HG02970 (cell line): ENCODE data around the gene DNAH17.

Experiments
- ATAC-seq: cut with Tn5 transposase; IDR thresholded peaks from one replicate; pipeline ENCODE4 v1.9.1; 2021; ENCODE audit warnings: mild to moderate bottlenecking, moderate library complexity, moderate number of reproducible peaks; ENCODE audit not compliant: unreplicated experiment, low FRiP score

The DNAH17 gene

DNA sequence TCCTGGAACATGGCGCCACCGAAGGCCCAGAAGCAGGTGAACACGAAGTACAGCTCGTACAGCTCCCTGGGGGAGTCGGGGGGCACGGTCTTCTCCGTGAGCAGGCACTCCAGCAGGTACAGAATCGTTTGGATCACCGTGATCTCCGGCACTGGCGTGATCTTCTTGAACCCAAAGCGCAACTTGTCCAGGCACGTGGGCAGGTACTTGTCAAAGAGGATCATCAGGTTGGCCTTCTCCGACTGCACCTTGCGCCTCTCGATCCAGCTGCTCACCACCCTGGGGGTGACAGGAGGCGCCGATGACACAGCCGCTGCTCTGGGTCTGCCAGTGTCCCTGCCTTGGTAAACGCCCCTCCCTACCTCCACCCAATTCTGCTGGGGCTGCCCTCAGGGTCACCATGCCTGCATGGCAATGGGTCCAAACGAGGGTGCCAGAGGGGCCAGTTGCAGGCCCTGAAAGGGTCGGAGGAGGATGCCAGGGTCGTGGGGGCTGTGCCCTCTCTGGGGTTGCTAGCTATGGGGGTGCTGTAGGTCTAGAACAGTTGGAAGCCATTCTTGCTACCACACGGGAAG is 90.9 kb downstream of the DNAH17 start:
- no peak for ATAC-seq

DNA sequence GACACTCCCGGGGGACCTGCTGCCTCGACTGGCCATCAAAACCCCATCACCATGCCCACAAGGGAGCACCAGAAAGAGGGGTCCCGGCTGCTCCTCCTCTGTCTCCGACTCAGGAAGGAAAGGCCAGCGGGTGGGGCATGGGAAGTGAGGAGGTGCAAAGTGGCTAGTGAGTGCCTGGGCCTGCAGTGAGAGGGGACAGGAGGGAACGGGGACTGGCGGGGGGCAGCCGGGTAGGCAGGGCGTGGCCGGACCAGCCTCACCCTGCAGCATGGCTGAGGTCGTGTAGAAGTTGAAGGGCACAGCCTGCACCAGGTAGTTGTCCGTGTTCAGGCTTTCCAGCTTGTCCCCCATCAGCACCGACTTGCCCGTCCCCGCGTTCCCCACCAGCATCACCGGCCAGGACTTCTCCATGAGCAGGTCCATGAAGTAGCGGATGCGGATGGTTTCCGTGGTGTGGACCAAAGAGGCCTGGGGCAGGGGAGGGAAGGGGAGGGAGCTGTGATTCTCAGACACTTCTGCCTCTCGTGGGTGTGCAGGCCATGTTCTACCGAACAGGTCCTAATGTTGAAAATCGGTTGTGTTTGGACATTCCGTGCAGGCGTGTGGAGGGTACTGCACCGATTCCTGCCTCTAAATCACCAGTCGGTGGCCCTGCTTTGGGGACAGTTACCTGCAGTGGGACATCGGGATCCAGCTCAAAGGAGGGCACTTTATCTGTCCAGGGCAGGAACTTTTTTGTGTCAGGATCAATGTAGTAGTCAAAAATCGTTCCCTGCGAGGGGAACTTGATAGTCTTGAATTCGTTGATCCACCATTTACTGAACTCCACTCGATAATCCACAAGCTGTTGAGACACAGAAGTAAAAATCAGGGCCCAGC is 91.7 kb downstream of the DNAH17 start:
- ATAC-seq: no peak

DNA sequence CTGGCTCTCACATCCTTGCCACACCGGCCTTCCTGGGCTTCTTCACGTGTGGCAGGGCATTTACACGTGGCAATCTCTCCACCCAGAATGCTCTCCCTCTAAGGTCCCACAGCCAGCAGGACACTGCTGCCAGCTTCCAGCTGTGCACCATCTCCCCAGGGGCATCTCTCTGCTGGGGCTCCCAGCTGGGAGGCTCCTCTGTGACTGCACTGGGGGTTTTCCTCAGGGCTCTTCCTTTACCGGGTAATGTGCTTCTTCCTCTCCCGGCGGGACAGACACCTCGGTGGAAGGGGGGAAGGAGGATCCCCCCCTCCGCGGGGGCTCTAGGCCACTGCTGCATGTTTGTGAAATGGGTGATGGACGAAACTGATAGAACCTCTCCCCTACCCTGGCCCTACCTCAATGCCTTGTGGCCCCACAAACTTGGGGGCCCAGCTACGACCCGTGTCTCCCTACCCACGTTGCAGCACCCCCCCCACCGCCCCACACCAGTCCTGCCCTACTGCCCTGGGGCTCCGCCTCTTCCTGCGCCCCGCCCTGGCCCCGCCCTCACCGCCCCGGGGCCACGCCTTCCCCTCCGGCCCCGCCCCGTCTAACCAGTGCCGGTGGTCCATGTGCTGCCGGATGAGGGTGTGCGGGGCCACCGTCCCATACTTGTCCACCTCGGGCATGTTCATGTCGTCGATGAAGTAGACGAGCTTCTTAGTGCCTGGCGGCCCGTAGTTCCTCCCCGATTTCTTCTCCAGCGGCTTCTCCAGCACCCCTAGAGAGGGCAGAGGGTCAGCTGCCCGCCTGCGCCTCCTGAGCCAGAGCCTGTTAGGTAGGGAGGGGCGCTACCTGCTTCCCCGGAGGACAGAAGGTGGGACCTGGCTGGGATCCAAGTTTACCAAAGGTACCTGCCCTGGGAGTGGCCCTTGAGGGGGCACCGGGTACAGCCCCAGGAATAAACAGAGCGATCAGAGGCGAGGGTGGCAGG is 92.6 kb downstream of the DNAH17 start:
- ATAC-seq: no peak

DNA sequence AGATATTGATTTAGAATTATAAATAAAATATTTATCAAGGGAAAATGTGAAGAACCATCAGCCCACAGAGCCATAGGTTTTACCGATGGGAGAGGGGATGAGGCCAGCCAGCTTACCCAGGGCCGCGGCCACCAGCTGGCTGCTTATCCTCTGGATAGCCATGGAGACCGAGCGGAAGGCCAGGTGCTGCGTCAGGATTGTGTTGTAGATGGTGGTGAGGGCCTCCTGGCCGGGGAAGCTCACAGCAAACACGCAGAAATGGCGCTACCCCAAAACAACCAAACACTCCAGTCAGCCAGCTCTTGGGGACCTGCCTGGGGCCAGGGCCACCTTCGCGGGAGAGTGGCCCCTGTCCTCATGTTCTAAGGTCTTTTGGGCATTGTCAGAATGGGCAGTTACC is 97.8 kb downstream of the DNAH17 start:
- ATAC-seq: no peak

DNA sequence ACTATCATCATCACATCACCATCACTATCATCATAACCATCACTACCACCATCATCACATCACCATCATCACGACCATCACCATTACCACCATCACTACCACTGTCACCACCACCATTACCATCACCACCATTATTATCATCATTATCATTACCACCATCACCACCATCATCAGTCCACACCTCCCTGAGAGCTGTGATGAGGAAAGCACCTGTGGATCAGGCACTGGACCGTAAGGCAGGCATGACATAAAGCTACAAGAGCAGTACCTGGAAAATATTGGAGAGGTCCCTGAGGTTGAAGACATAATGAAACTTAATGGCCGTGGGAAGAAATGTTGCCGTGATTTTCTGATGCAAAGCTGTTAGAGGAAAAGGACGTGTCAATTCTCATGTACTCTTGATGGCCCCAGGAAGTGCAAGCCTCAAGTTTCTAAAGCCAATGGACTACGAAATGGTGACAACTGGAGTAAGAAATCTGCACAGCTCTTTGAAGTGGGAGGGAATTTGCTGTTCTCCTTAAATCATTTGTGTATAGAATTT is 98.4 kb downstream of the DNAH17 start:
- no peak for ATAC-seq

DNA sequence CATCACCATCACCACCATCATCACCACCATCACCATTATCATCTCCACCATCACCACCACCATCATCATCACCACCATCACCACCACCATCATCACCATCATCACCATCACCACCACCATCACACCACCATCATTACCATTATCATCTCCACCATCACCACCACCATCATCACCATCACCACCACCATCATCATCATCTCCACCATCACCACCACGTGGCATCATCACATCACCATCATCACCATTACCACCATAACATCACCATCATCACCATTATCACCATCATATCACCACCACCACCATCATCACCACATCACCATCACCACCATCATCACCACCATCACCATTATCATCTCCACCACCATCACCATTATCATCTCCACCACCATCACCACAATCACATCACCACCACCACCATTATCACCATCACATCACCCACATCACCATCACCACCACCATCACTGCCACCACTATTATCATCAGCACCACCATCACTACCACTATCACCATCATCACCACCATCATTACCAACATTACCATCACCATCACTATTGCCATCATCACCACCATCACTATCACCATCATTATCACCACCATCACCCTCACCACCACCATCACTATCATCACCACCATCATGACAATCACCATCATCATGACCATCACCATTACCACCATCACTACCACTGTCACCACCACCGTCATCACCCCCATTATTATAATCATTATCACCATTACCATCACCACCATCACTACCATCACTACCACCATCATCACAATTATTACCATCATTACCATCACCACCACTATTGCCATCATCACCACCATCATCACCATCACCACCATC is 99.1 kb downstream of the DNAH17 start:
- no peak for ATAC-seq

DNA sequence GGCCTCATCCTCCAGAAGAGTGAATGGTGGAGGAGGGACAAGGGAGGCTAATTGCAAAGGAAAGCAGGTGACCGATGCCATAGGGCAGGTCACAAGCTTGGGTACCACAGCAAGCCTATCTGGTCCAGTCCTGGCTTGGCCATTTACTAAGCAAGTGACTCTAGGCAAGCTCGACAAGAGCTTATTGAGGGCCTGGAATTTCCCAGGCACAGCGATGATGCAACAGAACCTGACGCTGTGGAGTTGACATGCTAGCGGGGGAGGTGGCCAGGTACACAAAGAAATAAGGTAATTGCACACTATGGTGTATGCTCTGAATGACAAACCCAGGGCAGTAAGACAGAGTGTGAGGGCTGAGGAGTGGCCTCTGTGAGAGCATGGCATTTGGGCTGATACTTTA is 100.2 kb downstream of the DNAH17 start:
- ATAC-seq: no peak

DNA sequence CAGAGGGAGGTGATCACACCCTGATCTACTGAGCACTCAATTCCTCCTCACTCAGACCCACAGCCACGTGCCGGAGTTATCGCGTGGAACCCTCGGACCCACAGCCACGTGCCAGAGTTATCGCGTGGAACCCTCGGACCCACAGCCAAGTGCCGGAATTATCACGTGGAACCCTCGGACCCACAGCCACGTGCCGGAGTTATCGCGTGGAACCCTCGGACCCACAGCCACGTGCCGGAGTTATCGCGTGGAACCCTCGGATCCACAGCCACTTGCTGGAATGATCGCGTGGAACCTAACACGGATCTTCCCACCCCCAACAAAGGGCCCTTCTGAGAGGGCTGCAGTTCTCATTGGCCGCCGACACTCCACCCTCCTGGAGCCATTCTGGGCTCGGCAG is 101.0 kb downstream of the DNAH17 start:
- no peak for ATAC-seq

DNA sequence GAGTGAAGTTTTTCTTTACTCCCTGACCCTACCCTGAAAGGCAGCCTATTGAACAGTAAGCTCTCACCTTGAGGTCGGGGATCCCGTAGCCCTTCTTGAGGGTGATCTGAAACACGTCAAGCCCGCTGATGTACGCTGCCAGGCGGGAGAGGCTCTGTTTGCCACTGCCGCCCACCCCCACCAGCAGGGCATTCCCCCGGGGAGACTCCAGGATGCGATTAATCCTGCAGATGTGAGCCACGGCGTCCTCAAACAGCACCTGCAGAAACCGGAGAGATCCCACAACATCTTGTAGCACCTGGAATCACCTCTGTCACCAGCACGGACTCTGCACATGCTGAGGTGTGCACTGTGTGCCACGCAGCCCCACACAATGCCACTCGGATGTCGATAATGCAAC is 102.0 kb downstream of the DNAH17 start:
- ATAC-seq: no peak

DNA sequence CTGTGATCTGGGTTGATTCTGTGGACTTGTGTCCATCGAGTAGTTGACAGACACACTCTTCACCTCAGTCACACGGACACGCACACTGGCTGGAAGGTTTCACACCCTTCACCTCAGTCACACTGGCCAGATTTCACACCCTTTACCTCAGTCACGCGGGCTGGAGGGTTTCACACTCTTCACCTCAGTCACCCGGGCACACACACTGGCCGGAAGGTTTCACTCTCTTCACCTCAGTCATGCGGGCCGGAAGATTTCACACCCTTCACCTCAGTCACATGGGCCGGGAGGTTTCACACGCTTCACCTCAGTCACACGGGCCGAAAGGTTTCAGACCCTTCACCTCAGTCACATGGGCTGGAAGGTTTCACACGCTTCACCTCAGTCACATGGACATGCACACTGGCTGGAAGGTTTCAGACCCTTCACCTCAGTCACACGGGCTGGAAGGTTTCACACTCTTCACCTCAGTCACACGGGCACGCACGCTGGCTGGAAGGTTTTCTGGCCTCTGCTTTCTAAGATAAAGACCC is 102.5 kb downstream of the DNAH17 start:
- ATAC-seq: peak; percentile 45

DNA sequence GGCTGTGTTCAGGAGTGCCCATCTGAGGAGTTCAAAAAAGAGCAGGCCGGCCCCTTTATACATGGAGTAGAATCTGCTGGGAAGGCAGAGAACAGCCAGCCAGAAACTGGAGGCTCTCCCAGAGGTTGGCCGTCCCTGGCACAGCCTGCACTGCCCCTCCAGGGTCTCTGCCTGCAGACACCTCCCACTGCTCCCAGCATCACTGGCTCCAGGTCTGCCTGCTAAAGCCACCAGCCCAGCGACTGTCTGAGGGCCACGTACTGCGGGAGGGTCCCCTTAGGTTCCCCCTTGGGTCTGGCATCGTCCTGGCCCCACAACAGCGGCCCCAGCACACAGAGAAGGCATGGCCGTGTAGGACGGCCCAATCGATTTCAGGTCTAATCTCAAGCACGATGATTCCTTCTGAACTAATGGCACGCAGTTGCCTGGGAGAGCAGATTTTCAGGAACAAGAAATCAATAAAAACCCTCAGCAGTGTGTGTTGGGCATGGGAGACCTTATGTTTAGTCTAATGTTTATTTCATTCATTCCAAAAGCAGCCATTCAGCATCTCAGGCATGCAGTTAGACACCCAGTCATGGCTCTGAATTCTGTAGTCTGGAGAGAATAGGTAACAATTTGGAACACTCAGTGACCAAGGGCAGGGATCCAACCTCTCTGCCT is 103.1 kb downstream of the DNAH17 start:
- no peak for ATAC-seq

DNA sequence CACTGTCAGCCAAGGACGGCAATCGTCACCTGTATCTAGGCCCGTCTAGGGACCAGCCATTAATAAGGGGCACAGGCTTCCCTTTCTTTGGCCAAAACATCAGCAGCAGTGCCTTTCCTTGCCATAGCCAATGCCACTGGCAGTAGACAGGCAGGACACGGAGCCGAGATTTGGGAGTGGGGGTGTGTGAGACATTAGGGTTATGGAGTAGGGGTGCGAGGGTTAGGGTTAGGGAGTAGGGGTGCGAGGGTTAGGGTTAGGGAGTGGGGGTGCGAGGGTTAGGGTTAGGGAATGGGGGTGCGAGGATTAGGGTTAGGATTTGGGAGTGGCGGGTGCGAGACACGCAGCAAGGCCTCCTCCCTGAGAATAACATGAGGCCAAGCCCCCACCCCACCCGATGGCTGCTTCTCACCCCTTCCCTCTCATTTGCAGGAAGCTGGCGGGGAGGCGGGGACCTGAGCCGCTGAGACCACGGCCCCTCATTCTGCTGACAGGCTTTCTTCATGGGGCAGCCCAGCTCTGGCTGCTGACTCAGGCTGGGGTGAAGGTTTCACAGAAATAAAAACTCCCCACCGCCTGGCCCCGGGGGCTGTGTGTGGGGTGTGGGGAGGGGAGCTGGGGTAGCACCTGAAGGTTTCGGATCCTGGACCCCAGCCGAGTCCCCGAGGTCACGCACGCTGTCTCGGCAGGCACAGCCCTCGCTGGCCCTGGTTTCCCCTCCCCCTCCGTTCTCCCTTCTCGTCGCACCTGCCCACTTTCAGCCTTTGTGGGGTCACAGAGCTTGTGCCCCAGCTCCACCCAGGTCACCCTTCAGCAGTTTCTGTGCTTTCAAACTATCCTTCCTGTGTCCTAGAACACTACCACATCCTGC is 104.9 kb downstream of the DNAH17 start:
- no peak for ATAC-seq

DNA sequence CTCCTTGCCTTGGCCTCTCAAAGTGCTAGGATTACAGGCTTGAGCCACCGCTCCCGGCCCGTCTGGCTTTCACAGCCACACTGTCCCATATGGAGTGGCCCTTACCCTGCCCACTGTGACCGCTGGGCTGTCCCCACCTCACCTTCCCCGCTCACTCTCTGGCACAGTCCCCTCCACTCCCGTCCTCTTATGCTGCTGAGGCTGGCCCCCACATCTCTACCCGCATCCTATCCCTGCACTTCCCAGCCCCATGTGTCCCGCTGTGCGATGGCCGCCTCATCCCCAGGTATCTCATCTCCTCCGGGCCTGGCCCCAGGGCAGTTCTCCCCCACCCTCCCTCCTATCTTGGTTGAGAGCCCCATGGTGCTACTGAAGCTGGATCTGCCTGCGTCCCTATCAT is 105.6 kb downstream of the DNAH17 start:
- ATAC-seq: no peak

DNA sequence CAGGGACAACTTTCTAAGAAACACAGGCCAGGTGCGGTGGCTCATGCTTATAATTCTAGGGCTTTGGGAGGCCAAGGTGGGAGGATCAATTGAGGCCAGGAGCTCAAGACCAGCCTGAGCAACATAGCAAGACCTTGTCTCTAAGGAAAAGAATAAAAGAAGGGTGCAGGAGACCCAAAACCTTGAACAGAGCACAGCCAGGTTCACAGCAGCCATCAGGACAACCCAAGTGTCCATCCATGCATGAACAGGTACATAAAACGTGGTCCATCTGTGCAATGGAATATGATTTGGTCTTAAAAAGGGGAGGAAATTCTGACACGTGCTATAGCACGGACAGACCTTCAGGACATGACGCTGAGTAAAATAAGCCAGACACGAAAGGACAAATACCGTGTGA is 107.8 kb downstream of the DNAH17 start:
- ATAC-seq: no peak

DNA sequence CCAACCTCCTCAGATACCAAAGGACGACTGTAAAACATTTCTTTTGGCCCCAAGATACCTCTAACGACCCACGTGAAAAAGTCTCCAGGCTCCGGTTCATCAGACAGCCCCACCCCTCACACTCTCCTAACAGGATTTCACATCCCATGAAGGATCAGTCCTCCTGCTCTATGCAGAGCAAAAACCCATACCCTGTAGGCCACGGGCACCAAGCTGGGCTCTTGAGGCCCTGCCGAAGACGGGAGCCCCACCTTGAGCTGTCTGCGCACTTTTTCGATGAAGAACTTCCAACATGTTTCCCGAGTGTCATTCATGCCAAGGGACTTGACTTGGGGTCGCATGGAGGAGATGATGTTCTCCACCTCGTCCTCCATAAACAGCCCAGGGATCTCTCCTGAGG is 108.8 kb downstream of the DNAH17 start:
- ATAC-seq: no peak

DNA sequence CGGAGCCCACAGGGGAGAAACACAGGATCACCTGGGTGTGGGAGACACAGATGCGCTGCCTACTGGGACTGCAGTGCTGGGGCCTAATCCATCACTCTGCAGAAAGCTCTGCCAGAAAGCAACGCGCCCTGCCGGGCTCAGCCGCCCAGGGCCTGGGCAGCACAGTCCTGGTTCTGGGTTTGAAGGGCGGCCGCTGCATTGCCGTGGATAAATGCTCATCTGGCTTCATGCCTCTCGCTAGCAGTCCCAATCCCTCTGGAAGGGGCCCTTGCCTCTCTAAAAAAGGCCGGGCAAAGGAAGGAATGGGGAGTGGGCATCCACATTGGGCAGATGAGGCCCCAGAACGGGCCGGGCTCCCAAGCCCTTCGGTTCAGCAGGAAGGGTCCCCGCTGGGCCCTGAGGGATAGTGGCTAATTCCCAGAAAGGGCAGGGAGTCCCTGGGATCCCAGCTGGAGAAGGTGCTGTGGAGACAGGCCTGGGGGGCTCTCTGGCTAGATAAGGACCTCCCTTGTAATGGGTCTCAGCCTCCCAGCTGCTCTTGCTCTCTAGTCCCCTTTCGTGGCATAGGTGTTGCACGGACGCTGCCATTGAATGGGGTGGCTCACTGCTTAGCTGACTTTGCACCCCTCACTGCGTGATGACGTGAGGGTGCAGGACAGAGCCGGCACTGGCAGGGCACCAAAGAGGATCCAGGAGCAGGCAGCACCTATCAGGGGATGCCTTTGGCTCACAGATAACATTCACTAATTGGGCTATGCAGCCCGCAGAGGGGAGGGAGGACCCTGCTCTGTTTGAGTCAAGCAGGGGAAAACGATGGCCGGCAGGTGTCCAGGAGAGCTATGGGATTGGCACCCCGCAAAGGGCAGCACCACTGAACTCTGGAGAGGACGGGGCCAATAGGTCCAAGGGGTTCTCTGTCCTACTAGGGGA is 110.1 kb downstream of the DNAH17 start:
- no peak for ATAC-seq
